DOHH2 (cell line): ENCODE data around the gene NOXA1.

ENCODE experiments used
- H3F3A ChIP-seq: fragments of 200-600 bp; sonication (generic), shearing (Covaris generic); 2 replicates; pipeline ENCODE4 v1.6.0; 2016; ENCODE audit warnings: antibody characterized with exemption, mild to moderate bottlenecking; ENCODE audit not compliant: control insufficient read depth, insufficient read depth
- H3K27ac ChIP-seq: fragments of 200-600 bp; sonication (generic); 2 replicates; pipeline ENCODE4 v1.5.1; 2014; ENCODE audit warnings: low read depth, mild to moderate bottlenecking, low read length, moderate library complexity
- H3K27me3 ChIP-seq: fragments of 200-600 bp; sonication (generic); 2 replicates; pipeline ENCODE4 v1.6.1; 2014; ENCODE audit warnings: mild to moderate bottlenecking, low read length, mixed read lengths; ENCODE audit not compliant: control insufficient read depth
- H3K36me3 ChIP-seq: fragments of 200-600 bp; sonication (generic); 2 replicates; pipeline ENCODE4 v1.6.1; 2014; ENCODE audit warnings: mild to moderate bottlenecking, low read length, moderate library complexity, mixed read lengths; ENCODE audit not compliant: control insufficient read depth
- H3K4me1 ChIP-seq: fragments of 200-600 bp; sonication (generic); 2 replicates; pipeline ENCODE4 v1.6.1; 2014; ENCODE audit warnings: mild to moderate bottlenecking, low read length, mixed read lengths; ENCODE audit not compliant: control insufficient read depth
- H3K4me2 ChIP-seq: fragments of 200-600 bp; sonication (generic); 2 replicates; pipeline ENCODE4 v1.6.0; 2014; ENCODE audit warnings: mild to moderate bottlenecking, low read length, moderate library complexity
- H3K4me3 ChIP-seq: fragments of 200-600 bp; sonication (generic); 2 replicates; pipeline ENCODE4 v1.5.1; 2014; ENCODE audit warnings: mild to moderate bottlenecking, low read length, mixed read lengths
- H3K79me2 ChIP-seq: fragments of 200-600 bp; sonication (generic); 2 replicates; pipeline ENCODE4 v1.6.1; 2014; ENCODE audit warnings: mild to moderate bottlenecking, low read length, mixed read lengths; ENCODE audit not compliant: control insufficient read depth
- H3K9me2 ChIP-seq: fragments of 200-600 bp; sonication (generic); replicated peaks from 2 replicates; pipeline ENCODE4 v1.6.1; 2014; ENCODE audit warnings: mild to moderate bottlenecking, low read length, mixed read lengths; ENCODE audit not compliant: control insufficient read depth
- H3K9me3 ChIP-seq: fragments of 200-600 bp; sonication (generic); 2 replicates; pipeline ENCODE4 v1.6.1; 2014; ENCODE audit warnings: antibody characterized with exemption, low read length, mixed read lengths; ENCODE audit not compliant: control insufficient read depth, insufficient read depth
- H4K20me1 ChIP-seq: fragments of 200-600 bp; sonication (generic); 2 replicates; pipeline ENCODE4 v1.6.0; 2014; ENCODE audit warnings: low read depth, mild to moderate bottlenecking, antibody characterized with exemption, low read length, moderate library complexity; ENCODE audit not compliant: control insufficient read depth, insufficient read depth
- EZH2phosphoT487 ChIP-seq: fragments of 200-600 bp; sonication (generic); IDR thresholded peaks from 2 replicates; pipeline ENCODE4 v1.6.1; 2017; ENCODE audit warnings: borderline replicate concordance, mild to moderate bottlenecking, antibody characterized with exemption, low read length, moderate library complexity, mixed read lengths
- TF ChIP-seq, protein P1 (sequence below): fragments of 200-600 bp; sonication (generic); IDR thresholded peaks from one replicate; pipeline ENCODE4 v1.5.1; 2014; ENCODE audit warnings: antibody characterized with exemption, mild to moderate bottlenecking, low read depth, low read length; ENCODE audit not compliant: poor library complexity, severe bottlenecking

The NOXA1 gene, protein sequence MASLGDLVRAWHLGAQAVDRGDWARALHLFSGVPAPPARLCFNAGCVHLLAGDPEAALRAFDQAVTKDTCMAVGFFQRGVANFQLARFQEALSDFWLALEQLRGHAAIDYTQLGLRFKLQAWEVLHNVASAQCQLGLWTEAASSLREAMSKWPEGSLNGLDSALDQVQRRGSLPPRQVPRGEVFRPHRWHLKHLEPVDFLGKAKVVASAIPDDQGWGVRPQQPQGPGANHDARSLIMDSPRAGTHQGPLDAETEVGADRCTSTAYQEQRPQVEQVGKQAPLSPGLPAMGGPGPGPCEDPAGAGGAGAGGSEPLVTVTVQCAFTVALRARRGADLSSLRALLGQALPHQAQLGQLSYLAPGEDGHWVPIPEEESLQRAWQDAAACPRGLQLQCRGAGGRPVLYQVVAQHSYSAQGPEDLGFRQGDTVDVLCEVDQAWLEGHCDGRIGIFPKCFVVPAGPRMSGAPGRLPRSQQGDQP

DNA sequence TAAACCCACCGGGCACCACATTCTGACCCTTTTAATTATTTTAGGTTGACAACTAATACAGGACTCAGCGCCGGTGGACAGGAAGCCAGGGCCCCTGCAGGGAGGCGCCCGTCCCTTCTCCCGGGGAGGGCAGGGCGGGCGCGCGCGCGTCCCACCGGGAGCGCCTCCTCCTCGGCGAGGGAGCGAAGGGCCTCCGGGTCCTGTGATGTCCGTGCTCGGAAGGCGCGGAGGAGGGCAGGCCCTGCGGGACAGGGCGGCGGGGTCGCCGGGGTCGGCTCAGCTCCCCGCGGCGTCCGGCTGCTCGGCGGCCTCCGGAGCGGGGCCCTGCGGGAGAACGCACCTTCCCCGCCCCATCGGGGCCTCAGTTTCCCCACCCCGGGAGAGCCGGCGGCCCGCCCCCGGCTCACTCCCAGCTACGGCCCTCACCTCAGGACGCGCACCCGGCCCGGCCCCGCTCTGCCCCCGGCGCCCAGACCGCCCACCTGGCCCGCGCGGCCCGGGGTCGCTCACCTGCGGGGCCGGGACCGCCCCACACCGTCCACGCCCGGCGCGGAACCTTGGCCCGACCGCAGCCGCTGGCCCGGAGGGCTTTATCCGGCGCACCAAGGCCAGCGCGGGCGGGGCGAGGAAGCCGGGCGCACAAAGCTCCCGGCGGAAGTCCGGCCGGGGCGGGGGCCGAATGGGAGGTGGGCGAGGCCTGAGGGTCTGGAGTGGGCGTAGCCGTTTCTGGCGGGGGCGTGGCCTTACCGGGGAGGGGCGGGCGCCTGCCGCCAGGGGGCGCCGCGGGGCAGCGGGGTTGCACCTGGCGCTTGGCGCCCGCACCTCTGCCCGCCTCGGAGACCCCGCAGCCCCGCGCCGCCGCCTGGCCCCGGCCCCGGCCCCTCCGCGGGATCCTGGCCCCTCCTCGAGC is at the start of gene NOXA1, which contains the start of gene EXD3:
NOXA1 (plus strand) TSS at position 790 of the 910 bp plus-strand sequence. CDS start 137 bp downstream, outside the sequence.
EXD3 (minus strand) TSS at position 559 of the 910 bp plus-strand sequence. CDS start 27,805 bp downstream, outside the sequence.
- TF ChIP-seq, protein P1, sequence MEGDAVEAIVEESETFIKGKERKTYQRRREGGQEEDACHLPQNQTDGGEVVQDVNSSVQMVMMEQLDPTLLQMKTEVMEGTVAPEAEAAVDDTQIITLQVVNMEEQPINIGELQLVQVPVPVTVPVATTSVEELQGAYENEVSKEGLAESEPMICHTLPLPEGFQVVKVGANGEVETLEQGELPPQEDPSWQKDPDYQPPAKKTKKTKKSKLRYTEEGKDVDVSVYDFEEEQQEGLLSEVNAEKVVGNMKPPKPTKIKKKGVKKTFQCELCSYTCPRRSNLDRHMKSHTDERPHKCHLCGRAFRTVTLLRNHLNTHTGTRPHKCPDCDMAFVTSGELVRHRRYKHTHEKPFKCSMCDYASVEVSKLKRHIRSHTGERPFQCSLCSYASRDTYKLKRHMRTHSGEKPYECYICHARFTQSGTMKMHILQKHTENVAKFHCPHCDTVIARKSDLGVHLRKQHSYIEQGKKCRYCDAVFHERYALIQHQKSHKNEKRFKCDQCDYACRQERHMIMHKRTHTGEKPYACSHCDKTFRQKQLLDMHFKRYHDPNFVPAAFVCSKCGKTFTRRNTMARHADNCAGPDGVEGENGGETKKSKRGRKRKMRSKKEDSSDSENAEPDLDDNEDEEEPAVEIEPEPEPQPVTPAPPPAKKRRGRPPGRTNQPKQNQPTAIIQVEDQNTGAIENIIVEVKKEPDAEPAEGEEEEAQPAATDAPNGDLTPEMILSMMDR: peak; percentile 51
- no peak for TF ChIP-seq EZH2phosphoT487
- no peaks in the 10 kb centered on the region for H4K20me1 ChIP-seq
- H3K27ac ChIP-seq: peak within 1 kb of the TSS; percentile 94
- H3K79me2 ChIP-seq: peaks cover 51% of the 10 kb centered on the region
- H3K27me3 ChIP-seq: no peaks in the 10 kb centered on the region
- H3K9me3 ChIP-seq: no peaks in the 10 kb centered on the region
- peaks cover 31% of the 10 kb centered on the region for H3F3A ChIP-seq
- H3K4me2 ChIP-seq: peak within 1 kb of the TSS; percentile 90
- no peaks in the 10 kb centered on the region for H3K9me2 ChIP-seq
- peaks cover 50% of the 10 kb centered on the region for H3K4me1 ChIP-seq
- peak within 1 kb of the TSS; percentile 96 for H3K4me3 ChIP-seq
- peaks cover 9% of the 10 kb centered on the region for H3K36me3 ChIP-seq

DNA sequence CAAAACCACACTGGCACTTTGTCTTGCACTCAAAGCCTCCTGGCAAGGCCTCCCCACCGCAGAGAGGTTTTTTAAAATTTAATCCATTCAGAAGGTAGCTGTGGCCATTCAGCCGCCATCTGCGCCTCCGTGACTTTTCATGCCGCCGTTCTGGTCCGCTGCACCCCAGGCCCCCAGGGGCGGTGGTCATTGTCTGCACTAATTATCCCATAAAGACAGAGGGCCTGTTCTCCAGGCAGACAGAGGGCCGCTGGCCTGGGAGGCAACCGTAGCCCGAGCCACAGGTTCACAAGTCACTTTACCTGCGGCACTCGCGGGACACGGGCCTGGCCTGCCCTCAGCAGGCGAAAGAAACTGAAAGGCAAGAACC is 49.6 kb upstream of the NOXA1 start:
- TF ChIP-seq EZH2phosphoT487: no peak
- TF ChIP-seq, protein P1: no peak
- H3K4me2 ChIP-seq: no peak overlapping the region
- no peaks in the 10 kb centered on the region for H3K9me2 ChIP-seq
- H3F3A ChIP-seq: no peaks in the 10 kb centered on the region
- no peak overlapping the region for H3K4me3 ChIP-seq
- no peaks in the 10 kb centered on the region for H3K79me2 ChIP-seq
- no peaks in the 10 kb centered on the region for H3K27me3 ChIP-seq
- H4K20me1 ChIP-seq: no peaks in the 10 kb centered on the region
- no peaks in the 10 kb centered on the region for H3K4me1 ChIP-seq
- H3K36me3 ChIP-seq: no peaks in the 10 kb centered on the region
- H3K9me3 ChIP-seq: no peaks in the 10 kb centered on the region; the same call in 1 of the 2 replicates
- no peak overlapping the region for H3K27ac ChIP-seq

DNA sequence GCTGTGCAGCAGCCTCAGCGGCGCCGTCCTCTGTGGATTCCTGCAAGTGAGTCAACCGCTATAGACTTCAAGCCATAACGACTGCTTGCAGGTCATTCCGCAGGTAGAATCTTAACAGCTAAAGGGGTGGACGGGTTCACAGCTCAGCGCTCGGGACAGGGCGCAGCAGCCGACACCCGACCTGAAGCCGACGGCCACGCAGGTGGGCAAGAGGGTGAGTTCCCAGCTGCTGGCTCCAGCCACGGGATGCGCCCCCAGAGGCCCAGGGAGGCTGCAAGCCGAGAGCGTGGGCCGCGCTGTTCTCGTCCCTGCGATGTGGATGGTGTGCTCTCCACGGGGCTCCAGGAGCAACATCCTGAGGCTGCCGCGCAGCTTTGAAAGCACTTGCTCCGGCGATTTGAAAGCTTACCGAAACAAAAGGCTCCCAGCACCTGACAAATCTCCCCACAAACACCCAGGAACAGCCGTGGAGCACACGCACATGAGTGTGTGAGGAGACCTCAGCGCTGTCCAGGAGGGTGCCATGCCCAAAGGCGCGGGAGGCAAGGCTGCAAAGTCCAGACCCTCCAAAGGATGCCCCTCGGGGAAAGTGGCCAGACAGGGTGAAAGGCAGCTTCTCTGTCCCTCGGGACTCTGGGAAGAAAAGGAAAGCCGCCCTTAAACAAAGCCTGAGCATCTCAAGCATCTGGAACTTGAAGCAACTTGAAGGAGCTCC is 48.9 kb upstream of the NOXA1 start:
- Histone ChIP-seq H3K9me3 (no peaks in the 10 kb centered on the region; the same call in 1 of the 2 replicates), H4K20me1 (no peaks in the 10 kb centered on the region), H3K4me3 (no peak overlapping the region), H3K36me3 (no peaks in the 10 kb centered on the region), H3K79me2 (no peaks in the 10 kb centered on the region), H3K27me3 (no peaks in the 10 kb centered on the region), H3K9me2 (no peaks in the 10 kb centered on the region), H3F3A (no peaks in the 10 kb centered on the region), H3K4me2 (no peak overlapping the region), H3K4me1 (no peaks in the 10 kb centered on the region), H3K27ac (no peak overlapping the region)
- TF ChIP-seq, protein P1: no peak
- no peak for TF ChIP-seq EZH2phosphoT487
